SKM-1 (cell line): ENCODE measurements around the gene MRRF.
"Not testable (repeated sequence)": the region's sequence is repeated elsewhere in the genome, so short reads cannot be mapped to it uniquely, and the experiment has no call there.

Experiments
- DNase-seq: peaks from one replicate; lab custom pipeline; 2025; ENCODE audit not compliant: unreplicated experiment; lab: John Stamatoyannopoulos, UW

Gene MRRF

DNA sequence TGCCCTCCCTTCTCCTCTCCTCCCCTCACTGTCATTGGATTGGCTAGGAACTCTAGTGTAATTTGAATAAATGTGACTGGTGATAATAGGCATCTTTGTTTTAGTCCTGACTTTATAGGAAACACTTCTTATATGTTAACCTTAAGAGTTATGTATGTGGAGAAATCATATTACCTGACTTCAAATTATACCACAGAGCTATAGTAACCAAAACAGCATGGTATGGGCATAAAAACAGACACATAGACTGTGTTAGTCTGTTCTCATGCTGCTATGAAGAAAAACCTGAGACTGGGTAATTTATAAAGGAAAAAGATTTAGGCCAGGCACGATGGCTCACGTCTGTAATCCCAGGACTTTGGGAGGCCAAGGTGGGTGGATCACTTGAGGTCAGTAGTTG is 9.4 kb downstream of the MRRF start:
- DNase-seq = no peak

DNA sequence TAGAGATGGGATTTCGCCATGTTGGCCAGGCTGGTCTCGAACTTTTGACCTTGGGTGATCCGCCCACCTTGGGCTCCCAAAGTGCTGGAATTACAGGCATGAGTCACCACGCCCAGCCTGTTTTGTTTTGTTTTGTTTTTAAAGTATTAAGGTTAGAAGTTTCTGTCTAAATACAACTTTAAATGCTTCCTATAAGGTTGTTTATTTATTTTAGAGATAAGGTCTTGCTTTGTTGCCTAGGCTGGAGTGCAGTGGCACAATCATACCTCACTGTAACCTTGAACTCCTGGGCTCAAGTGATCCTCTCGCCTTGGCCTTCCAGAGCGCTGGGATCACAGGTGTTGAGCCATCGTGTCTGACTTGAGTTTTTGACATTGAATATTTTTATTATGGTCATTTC is 11.4 kb downstream of the MRRF start:
- no peak for DNase-seq

DNA sequence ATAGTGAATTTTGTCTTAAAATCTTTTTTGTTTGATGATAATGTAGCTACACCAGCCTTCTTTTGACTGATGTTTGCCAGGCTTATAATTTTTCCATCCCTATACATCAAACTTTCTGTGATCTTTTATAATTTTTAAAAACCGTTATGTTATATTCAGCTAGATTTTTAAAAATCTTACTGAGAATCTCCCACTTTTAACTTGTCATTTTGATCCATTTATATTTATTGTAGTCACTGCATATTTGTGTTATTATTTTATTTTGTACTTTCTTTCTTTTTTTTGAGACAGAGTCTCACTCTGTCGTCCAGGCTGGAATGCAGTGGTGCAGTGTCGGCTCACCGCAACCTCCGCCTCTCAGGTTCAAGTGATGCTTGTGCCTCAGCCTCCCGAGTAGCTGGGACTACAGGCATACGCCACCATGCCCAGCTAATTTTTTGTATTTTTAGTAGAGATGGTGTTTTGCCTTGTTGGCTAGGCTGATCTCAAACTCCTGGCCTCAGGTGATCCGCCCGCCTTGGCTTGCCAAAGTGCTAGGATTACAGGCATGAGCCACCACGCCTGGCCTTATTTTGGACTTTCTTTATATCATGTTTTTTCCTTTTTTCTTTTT is 12.7 kb downstream of the MRRF start:
- no peak for DNase-seq

DNA sequence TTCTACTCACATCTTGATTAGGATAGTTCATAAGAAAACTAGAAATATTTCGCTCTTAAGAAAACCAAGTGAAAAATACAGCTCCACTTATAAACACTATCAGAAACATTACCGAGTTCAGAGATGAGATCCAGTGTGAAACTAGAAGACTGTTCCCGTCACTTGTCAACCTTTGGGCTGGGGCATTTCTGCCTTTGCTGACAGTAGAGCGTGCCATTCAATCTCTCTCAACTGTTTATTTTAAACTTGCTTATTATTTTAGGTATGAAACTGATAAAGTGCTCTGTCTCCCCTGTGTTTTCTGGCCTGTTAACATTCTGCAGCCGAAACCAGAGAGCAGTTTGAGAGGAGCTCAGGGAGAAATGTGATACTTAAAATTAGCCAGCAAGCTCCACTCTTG is 16.7 kb downstream of the MRRF start:
- DNase-seq = no peak

DNA sequence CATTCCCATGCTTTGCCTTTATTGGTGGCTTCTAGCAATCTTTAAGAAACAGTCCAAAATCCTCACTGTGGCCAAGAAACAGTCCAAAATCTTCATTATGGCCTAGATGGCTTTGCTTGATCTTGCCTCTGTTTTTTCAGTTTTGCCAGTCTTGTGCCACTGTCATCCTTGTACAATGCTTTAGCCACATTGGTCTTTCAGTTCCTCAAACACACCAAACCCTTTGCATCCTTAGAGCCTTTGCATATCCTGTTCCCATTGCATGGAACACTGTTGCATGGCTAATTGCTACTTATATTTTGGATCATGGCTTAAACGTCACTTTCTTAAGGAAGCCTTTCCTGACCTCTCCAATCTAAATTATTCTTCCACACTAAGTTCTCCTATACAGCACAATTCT is 22.1 kb downstream of the MRRF start:
- DNase-seq = no peak

DNA sequence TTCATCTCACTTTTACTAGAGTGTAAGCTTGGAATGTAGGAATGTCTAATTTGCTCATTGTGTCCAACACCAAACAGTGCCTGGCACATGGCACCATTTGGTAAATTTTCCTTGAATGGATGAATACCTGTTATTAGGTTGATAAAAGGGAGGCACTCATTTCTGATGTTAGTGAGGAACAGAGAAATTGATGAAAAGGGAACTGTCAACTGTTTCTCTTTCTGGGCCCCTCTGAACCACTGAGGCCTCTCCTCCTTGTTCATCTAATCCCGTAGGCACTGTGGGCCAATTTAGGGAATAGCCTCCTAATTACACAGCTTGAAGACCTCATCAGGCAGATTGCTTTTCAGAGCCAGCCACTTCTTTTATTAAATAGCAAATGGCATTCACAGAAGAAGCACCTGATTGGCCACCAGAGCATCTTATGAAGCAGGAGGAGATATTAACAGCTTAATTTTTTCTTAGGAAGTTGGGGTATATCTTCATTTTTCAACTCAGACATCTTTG is 22.6 kb downstream of the MRRF start:
- no peak for DNase-seq

DNA sequence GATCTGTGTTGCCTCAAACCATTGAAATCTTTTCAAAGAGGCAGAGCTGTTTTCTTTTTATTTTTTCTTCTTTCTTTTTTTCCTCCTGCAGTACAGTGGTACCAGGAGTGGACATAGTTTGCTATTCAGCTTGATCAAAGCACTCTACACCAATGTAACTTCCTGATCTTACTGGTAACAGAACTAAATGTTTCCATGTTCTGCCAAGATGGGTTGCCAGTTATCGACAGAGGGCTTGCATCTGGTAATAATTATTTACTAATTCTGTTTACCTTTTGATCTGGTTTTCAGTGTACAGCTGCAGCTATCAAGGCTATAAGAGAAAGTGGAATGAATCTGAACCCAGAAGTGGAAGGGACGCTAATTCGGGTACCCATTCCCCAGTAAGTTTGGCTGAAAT is 26.8 kb downstream of the MRRF start:
- DNase-seq = no peak

DNA sequence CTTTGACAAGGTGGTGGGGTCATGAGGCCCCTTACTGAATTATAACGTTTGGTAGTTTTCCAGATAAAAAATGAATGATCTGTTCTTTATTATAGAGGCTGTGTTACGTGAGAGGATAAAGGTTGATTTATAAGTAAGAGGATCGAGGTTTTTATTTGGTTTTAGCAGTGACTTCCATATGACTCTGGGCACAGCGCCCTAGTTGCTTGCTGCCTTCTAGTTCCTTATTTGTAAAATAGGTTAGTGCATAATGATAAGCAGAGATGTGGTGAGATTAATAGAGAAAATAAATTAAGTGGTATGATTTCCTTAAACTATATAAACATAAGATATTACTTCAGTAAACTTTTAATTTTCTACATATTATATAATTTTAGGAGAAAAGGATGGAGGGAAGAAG is 29.8 kb downstream of the MRRF start:
- no peak for DNase-seq

DNA sequence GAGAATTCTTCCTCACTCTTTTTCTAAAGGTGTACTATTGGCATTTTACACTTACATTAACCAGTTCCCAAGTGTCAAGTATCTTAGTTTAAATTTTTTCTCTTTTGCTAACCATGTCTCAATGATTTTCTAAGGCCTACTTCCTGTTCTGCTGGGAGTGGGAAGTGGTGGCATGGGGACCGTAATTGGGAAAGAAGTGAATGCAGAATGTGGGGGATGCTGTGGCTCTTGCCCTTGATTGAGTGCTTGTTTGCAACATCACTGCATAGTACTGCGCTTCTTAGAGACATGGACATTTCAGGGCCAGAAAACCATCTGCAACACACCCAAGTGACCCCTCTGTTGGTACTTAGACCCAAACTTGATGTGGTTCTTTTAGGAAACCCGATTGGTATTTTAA is 32.8 kb downstream of the MRRF start:
- peak; percentile 82 for DNase-seq

DNA sequence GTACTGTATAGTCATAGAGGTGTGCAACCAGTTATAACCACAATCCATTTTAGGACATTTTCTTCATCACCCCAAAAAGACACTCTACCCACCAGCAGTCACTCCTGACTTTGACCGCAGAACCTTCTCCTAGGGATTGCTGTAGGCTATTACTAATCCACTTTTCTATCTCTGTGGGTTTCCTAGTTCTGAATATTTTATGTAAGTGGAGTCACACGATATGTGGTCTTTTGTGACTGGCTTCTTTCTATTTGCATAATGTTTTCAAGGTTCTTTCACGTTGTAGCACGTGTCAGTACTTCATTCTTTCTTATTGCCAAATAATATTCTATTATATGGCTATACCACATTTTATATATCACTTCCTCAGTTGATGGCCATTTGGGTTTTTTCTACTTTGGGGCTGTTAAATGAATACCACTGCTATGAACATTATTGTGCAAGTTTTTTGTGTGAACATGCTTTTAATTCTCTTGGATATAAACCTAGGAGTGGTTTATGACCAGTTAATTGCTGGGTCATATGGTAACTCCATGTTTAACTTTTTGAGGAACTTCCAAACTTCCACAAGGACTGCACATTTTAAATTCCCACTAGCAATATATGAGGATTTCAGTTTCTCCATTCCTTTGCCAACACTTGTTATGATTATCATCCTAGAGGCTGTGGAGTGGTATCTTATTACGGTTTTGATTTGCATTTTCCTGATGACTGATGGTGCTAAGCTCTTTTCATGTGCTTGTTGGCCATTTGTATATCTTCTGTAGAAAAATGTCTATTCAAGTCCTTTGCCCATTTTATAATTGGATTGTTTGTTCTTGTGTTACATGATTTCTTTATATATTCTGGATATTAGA is 37.8 kb downstream of the MRRF start:
- no peak for DNase-seq

DNA sequence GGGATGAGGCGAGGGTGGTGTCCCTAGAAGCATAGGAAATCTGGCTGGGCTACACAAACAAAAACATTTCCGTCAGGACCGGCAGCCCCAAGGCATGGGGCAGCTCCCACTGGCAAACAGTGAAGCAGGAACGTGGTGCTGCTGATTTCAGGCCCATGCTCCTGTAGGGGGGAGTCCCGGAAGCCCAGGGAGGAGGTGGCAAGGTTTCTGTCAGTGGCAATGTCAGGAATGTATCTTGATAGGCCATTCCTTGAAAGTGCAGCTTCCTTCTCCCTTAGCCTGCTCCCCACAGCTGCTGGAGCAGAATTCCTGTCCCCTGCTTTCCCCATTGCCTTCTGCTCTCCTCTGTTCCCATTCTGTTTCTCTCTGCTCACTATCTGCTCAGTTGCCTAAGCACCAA is 42.4 kb downstream of the MRRF start:
- no peak for DNase-seq

DNA sequence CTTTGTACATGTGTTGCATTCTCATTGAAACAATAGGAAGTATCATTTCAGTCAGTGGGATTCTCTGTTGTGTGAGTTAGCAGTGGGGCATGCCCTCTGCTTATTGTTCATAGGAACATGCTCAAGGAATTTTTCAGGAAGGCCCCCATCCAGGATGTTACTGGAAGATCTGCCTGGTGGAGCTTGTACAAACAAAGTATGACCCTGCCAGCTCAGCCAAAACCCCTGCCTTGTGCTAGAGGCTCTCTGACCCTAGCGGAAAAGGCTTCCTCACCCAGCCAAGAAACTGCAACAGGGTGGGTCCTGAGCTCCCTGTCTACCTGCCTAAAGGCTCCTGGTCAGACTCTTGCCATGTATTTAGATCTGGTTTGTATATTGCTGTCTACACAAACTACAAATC is 43.2 kb downstream of the MRRF start:
- DNase-seq = no peak

DNA sequence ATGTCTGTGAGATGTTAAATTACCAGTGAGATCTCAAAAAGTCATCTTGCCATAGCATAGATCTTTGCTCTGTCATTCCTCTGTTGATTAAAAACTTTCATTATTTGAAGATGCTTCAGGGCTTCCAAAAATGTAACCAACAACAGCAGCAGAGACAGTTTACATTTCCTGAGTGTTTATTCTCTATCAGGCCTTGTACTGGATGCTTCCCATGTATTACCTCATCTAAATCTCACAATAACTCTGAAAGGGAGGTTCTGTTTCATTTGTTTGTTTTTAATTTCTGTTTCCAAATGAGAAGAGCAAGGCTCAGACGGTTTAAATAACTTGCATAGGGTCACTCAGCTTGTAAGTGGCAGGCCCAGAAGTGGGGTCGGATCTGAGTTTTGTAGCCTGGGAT is 45.2 kb downstream of the MRRF start:
- no peak for DNase-seq

DNA sequence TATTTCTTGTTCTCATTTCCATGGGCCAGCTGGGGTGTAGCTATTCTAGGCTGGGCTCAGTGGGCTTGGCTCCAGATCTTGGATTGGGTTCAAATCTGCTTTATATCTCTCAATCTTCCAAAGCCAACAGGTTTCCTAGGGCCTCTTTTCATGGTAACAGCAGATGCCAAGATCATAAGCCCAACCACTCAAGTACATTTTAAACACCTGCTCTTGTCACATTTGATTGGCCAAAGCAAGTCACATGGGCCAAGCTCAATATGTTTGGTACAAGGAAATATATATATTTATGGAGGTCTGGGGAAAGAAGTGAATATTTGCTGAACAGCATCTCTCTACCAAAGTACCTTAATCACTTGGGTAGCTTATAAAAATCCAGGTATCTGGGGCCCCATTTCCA is 49.5 kb downstream of the MRRF start:
- no peak for DNase-seq

DNA sequence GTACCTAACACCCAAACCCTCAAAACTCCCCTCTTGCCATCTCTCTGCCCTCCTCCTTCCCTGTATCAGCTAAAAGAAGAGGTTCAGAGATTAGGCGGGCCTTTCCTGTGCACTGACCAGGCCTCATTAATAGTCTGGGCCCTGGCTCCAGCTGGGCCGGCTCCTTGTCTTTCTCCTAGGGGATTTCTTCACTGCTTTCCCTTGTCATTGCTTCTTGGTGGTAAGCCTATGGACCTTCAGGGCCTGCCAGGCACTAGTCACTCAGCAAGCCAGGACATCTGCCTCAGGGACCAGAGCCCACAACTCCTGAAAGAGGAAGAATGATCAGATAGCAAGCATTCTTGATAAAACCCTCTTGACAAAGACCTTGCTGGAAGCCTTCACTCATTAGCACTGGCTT is 50.9 kb downstream of the MRRF start:
- no peak for DNase-seq

DNA sequence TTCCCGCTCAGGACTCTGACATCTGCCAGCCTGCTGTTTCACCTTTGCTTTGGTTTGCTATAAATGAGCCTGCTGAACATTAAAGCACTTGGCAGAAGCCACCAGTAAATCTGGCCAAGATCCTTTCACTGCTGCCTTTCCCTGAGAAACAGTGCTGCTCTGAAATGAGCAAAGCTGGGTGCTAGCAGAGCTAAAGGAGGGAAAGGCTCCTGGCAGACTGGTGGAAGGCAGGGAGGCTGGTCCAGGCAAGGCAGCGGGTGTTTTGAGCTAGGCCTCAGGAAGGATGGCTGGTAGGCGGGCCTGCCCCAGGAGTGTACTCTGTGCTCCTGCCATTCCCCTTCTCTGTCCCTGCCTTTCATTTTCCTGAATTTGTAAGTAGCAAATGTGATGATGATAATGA is 53.6 kb downstream of the MRRF start:
- DNase-seq = no peak

DNA sequence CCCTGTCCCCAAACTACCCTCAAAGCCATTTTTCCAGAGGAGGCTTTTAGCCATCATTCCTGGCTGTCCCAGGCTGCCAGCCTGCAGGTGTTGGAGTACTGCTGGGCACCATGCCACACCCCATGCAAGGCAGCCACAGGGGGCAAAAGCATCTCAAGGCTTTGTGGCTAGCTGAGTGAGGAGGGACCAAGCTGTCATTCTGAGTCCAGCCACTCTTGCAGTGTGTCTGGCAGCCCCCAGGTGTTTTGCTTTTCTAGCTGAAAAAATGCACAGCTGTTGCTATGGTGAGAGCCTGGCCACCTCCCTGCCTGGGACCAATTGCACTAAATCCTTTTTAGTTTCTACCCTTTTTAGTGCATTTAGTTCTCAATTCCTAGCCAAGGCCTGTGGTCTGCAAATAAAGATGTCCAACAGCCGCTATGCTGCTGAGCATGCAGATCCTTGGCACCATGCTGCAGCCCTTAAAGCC is 55.8 kb downstream of the MRRF start:
- no peak for DNase-seq

DNA sequence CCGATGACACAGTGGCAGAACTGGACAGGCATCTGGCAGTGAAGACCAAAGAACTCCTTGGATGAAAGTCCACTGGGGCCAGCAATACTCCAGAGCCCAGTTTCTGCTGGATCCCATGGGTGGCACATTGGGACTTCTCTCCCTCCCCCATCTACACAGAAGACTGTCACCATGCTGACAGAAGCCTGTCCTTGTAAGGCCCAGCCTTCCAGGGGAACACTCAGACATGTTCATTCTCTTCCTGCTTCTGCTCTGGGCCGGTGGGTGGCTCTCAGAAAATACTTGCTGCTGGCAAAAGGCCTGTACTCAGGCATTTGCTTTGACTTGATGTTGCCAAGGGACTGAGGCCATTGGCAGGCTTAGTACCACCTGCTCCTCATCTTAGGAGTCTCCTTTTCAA is 57.9 kb downstream of the MRRF start:
- no peak for DNase-seq

DNA sequence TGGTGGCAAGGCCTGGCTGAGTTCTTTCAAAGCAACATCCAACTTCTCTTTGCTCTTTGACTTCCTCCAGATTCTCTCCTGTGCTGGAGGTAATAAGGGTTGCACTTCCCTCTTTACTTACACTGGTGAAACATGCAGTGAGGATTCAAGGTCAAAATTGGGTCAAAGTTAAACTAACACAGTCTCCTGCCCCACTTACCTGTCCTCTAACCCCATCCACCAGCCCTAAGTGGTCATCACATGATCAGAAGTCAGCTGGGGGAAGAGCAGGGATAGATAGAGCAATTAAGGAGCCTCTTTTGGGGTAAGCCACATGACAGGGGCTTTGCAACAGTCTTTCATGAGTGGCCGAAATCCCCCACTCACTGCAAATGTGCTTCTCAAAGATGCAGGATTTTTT is 60.0 kb downstream of the MRRF start:
- not testable (repeated sequence) for DNase-seq

DNA sequence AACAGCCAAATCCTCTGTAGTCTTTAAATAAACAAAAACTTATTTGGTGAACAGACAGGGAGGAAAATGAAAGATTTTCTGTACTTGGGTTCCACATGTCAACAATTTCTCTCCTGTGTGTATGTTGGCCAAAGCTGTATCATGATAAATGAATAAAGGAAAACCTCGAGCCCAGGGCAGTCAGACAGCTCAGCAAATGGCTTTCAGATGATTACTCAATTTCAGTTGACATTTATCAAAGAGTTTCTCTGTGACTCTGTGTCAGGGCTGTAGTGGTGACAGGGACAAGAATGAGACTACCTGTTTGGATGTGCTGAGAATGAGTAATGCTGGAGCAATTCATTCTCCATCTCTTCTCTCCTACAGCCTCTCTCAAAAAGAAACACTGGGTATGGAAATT is 60.4 kb downstream of the MRRF start:
- DNase-seq = no peak

DNA sequence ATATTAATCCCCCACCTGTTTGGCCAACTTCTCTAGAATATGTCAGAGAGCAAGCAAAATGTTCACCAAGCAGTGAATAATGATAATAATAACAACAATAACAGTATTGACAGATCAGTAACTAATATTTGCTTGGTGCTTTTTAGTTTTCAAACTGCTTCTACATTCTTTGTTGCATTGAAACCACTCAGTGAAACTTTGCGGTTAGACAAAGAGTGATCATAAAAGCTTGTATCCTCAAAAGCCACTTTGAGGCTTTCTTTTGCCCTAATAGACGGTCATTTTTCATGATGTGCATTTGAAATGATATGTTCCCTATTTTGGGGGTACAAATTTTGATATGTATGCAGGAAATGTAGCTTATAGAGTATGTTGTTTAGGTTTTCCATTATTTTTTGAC is 62.5 kb downstream of the MRRF start:
- DNase-seq = no peak

DNA sequence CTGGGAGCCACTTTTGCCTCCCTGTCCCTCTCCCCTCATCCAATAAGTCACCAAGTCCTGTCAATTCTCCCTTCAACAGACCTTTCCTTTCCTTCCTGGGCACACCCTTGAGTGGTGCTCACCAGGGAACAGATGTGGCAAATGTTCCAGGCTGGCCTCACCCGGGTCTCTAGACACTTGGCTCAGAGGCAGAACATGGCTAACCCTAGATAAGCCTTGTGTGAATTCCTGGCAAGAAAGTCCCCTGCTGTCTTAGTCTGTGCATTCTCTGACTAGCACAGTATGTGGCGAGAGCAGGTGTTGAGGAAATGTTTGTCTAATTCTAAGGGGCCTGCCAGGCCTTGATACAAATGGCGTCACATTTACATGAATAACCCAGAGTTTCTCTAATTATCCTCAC is 64.9 kb downstream of the MRRF start:
- DNase-seq = no peak

DNA sequence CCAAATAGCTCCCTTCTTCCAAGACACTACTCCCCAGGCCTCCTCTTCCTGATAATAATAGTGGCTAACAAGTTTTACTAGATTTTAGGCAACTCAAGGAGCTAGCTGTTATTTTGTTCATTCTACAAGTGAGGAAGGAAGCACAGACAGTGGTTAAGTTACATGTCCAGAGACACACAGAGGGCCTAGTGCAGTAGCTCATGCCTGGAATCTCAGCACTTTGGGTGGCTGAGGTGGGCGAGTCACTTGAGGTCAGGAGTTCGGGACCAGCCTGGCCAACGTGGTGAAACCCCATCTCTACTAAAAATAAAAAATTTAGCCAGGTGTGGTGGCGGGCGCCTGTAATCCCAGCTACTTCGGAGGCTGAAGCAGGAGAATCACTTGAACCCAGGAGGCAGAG is 65.8 kb downstream of the MRRF start:
- not testable (repeated sequence) for DNase-seq
